H1 (cell line): ENCODE results near the gene FZD8. TPM values are rescaled to one million over a fixed set of nuclear protein-coding genes. Genes with fewer than 3 reads are reported as not detected.

ENCODE experiments used
- CTCF ChIA-PET: fragments of 300-600 bp; sonication (Branson Sonifier 250); formaldehyde crosslinking; loops from one replicate; lab custom pipeline; 2021; ENCODE audit not compliant: partially characterized antibody; lab: Charles Lee
- POLR2A ChIA-PET: fragments of 300-600 bp; sonication (Branson Sonifier 250); formaldehyde crosslinking; loops from one replicate; lab custom pipeline; 2021; ENCODE audit warnings: inconsistent platforms; ENCODE audit not compliant: partially characterized antibody; lab: Charles Lee
- DNase-seq, 2 experiments: peaks; one replicate each; pipeline versions ENCODE4 v3.0.0 to v3.0.0-alpha.2; 2010 to 2022; ENCODE audit warnings: low spot score in 2 of 2, low read depth in 1 of 2, mixed read lengths in 1 of 2
- FAIRE-seq: peaks from 2 replicates; lab custom pipeline; 2011; peaks lifted over from hg19 to GRCh38; lab: Jason Lieb, UNC
- H2AFZ ChIP-seq: 2 replicates; pipeline ENCODE4 v1.8.1; 2012; ENCODE audit warnings: low read length, inconsistent platforms
- H2AK5ac ChIP-seq: 2 replicates; pipeline ENCODE4 v1.6.1; 2013; ENCODE audit warnings: low read depth, low read length
- H2BK120ac ChIP-seq: replicated peaks from 2 replicates; pipeline ENCODE3; 2013; ENCODE audit warnings: low read depth, low read length, inconsistent platforms
- H2BK12ac ChIP-seq: 2 replicates; pipeline ENCODE4 v1.6.1; 2013; ENCODE audit warnings: low read depth, low read length
- H2BK15ac ChIP-seq: 2 replicates; pipeline ENCODE4 v1.6.1; 2013; ENCODE audit warnings: low read length
- H2BK20ac ChIP-seq: 2 replicates; pipeline ENCODE4 v1.6.1; 2013; ENCODE audit warnings: low read length
- H2BK5ac ChIP-seq: 2 replicates; pipeline ENCODE4 v1.6.1; 2013; ENCODE audit warnings: low read depth, low read length
- H3K14ac ChIP-seq: 2 replicates; pipeline ENCODE4 v1.6.1; 2013; ENCODE audit warnings: inconsistent platforms; ENCODE audit not compliant: insufficient read length
- H3K18ac ChIP-seq: 2 replicates; pipeline ENCODE4 v1.6.1; 2013; ENCODE audit warnings: low read length; ENCODE audit errors: extremely low read depth
- H3K23ac ChIP-seq: 2 replicates; pipeline ENCODE4 v1.6.1; 2013; ENCODE audit warnings: inconsistent platforms; ENCODE audit not compliant: insufficient read length
- H3K23me2 ChIP-seq: 2 replicates; pipeline ENCODE4 v1.6.1; 2013; ENCODE audit warnings: low read depth, low read length
- H3K27ac ChIP-seq: 2 replicates; pipeline ENCODE4 v1.6.1; 2011; ENCODE audit warnings: low read depth, low read length, inconsistent platforms
- H3K27me3 ChIP-seq, 4 experiments: replicated peaks in 1 of 4; 1 replicate in 1 of 4; 2 replicates in 3 of 4; pipeline versions ENCODE4 v1.6.1 to v1.8.1; 2011 to 2013; ENCODE audit warnings: low read length in 3 of 4, mild to moderate bottlenecking in 3 of 4, inconsistent platforms in 2 of 4, mixed read lengths in 2 of 4, moderate library complexity in 1 of 4; ENCODE audit not compliant: control insufficient read depth in 3 of 4, insufficient read depth in 3 of 4; ENCODE audit errors: extremely low read depth in 1 of 4
- H3K36me3 ChIP-seq, 4 experiments: 2 replicates each; pipeline versions ENCODE4 v1.6.1 to v1.8.1; 2011 to 2013; ENCODE audit warnings: mild to moderate bottlenecking in 4 of 4, low read length in 3 of 4, moderate library complexity in 2 of 4, control low read depth in 1 of 4, inconsistent platforms in 1 of 4; ENCODE audit not compliant: insufficient read depth in 4 of 4, control insufficient read depth in 2 of 4
- H3K4ac ChIP-seq: replicated peaks from 2 replicates; pipeline ENCODE3; 2013; ENCODE audit warnings: low read length, low read depth, mixed read lengths, inconsistent platforms; ENCODE audit not compliant: insufficient read length
- H3K4me1 ChIP-seq, 4 experiments: replicated peaks in 1 of 4; 1 replicate in 1 of 4; 2 replicates in 3 of 4; pipeline versions ENCODE4 v1.6.1 to v1.8.1; 2011 to 2013; ENCODE audit warnings: low read length in 3 of 4, inconsistent platforms in 2 of 4, mixed read lengths in 1 of 4; ENCODE audit not compliant: insufficient read depth in 4 of 4, control insufficient read depth in 3 of 4
- H3K4me2 ChIP-seq, 2 experiments: 2 replicates each; pipeline versions ENCODE4 v1.6.1 to v1.8.1; 2011 to 2013; ENCODE audit warnings: low read depth in 2 of 2, low read length in 2 of 2, control low read depth in 1 of 2, inconsistent platforms in 1 of 2, mild to moderate bottlenecking in 1 of 2; ENCODE audit not compliant: insufficient read depth in 1 of 2
- H3K4me3 ChIP-seq, 4 experiments: fragments of 200-600, 300-600 bp in 1 of 4; sonication (generic), shearing (Covaris generic), sonication (Bioruptor Twin) in 1 of 4; 2 replicates each; pipeline versions ENCODE4 v1.5.1 to v1.8.1; 2011 to 2016; ENCODE audit warnings: low read length in 4 of 4, low read depth in 3 of 4, control low read depth in 2 of 4, inconsistent platforms in 2 of 4, mild to moderate bottlenecking in 2 of 4, mixed read lengths in 1 of 4, moderate library complexity in 1 of 4; ENCODE audit not compliant: insufficient read depth in 2 of 4; ENCODE audit errors: extremely low read depth in 1 of 4
- H3K56ac ChIP-seq: replicated peaks from 2 replicates; pipeline ENCODE3; 2013; ENCODE audit warnings: low read depth, mild to moderate bottlenecking, mixed read lengths, low read length, inconsistent platforms; ENCODE audit not compliant: insufficient read length
- H3K79me1 ChIP-seq: 2 replicates; pipeline ENCODE4 v1.6.1; 2013; ENCODE audit warnings: low read depth, low read length, control low read depth
- H3K79me2 ChIP-seq, 2 experiments: 2 replicates each; pipeline versions ENCODE4 v1.6.1 to v1.8.1; 2012 to 2013; ENCODE audit warnings: low read length in 2 of 2, mild to moderate bottlenecking in 2 of 2, inconsistent platforms in 1 of 2; ENCODE audit not compliant: insufficient read depth in 2 of 2, control insufficient read depth in 1 of 2
- H3K9ac ChIP-seq, 4 experiments: replicated peaks in 1 of 4; 1 replicate in 1 of 4; 2 replicates in 3 of 4; pipeline versions ENCODE4 v1.6.1 to v1.8.1; 2011 to 2013; ENCODE audit warnings: low read depth in 3 of 4, low read length in 3 of 4, control low read depth in 2 of 4, mild to moderate bottlenecking in 2 of 4, moderate library complexity in 2 of 4, inconsistent platforms in 1 of 4; ENCODE audit errors: extremely low read depth in 1 of 4
- H3K9me3 ChIP-seq, 2 experiments: 2 replicates each; pipeline versions ENCODE4 v1.6.1 to v1.8.1; 2012 to 2013; ENCODE audit warnings: mild to moderate bottlenecking in 2 of 2, moderate library complexity in 2 of 2, control low read depth in 1 of 2, inconsistent platforms in 1 of 2, low read depth in 1 of 2, low read length in 1 of 2, mixed read lengths in 1 of 2; ENCODE audit not compliant: insufficient read depth in 2 of 2
- H4K20me1 ChIP-seq, 2 experiments: replicated peaks in 1 of 2; 2 replicates each; pipeline versions ENCODE3 to v1.8.1; 2011 to 2013; ENCODE audit warnings: inconsistent platforms in 2 of 2, low read length in 2 of 2, mild to moderate bottlenecking in 1 of 2; ENCODE audit not compliant: insufficient read depth in 2 of 2, control insufficient read depth in 1 of 2
- H4K5ac ChIP-seq: 2 replicates; pipeline ENCODE4 v1.6.1; 2013; ENCODE audit warnings: low read length, low read depth, mixed read lengths, inconsistent platforms; ENCODE audit not compliant: insufficient read length
- H4K8ac ChIP-seq: 2 replicates; pipeline ENCODE4 v1.8.0; 2013; ENCODE audit warnings: mild to moderate bottlenecking, moderate library complexity, low read length, inconsistent platforms; ENCODE audit not compliant: insufficient read depth; ENCODE audit errors: extremely low read depth
- H4K91ac ChIP-seq: replicated peaks from 2 replicates; pipeline ENCODE3; 2013; ENCODE audit warnings: low read length, mixed read lengths, inconsistent platforms; ENCODE audit not compliant: insufficient read length
- CEBPB ChIP-seq: IDR thresholded peaks from 2 replicates; pipeline ENCODE4 v1.6.1; 2012; ENCODE audit warnings: low read depth, low read length
- EP300 ChIP-seq, 2 experiments: IDR thresholded peaks; 1 replicate in 1 of 2; 2 replicates in 1 of 2; pipeline ENCODE4 v1.6.1; 2011 to 2012; ENCODE audit warnings: low read depth in 2 of 2, low read length in 2 of 2, mild to moderate bottlenecking in 2 of 2, borderline replicate concordance in 1 of 2, inconsistent platforms in 1 of 2, moderate library complexity in 1 of 2
- SP1 ChIP-seq: IDR thresholded peaks from 2 replicates; pipeline ENCODE4 v1.6.1; 2011; ENCODE audit warnings: low read depth, low read length
- WGBS, 2 experiments: shearing (Covaris generic) in 1 of 2; methylation state at CpG; one replicate each; pipeline versions ENCODE4 v1.1.6 to v1.1.7; 2013 to 2015; ENCODE audit warnings: low lambda C conversion rate in 2 of 2, mixed read lengths in 2 of 2, inconsistent platforms in 1 of 2, low coverage in 1 of 2, missing lambda C conversion rate in 1 of 2; ENCODE audit not compliant: insufficient replicate concordance in 2 of 2, insufficient coverage in 1 of 2, insufficient read length in 1 of 2; ENCODE audit errors: extremely low coverage in 1 of 2, missing lambda C conversion rate in 1 of 2; 5-methylcytosine and 5-hydroxymethylcytosine counted together
- polyA plus RNA-seq, 7 experiments: library from polyadenylated mRNA; depleted of rRNA in 3 of 7; stranded (reverse) in 5 of 7; unstranded in 2 of 7; fragments of >200 nt in 5 of 7; fragments of 200-250 nt in 2 of 7; gene quantifications; 1 replicate in 5 of 7; 2 replicates in 1 of 7; 4 replicates in 1 of 7; pipeline versions ENCODE4 v1.2.1 to v1.2.3, GENCODE V29; 2011 to 2013; ENCODE audit warnings: missing spikeins in 2 of 7, mixed read lengths in 2 of 7
- total RNA-seq: library from RNA; stranded (reverse); fragmentation: NEBNext Ultra II Directional; extraction: Animal tissue kit (Norgen Biotek cat#: 25700); gene quantifications from 2 replicates; pipeline ENCODE4 v1.2.1, GENCODE V29; 2021

Gene FZD8
- total and polyA plus RNA-seq, 2 of the 8 experiments (the other 6 are each of a cell fraction or from before 2014, with no cell fraction given) = 4.8 to 7.1 TPM

DNA sequence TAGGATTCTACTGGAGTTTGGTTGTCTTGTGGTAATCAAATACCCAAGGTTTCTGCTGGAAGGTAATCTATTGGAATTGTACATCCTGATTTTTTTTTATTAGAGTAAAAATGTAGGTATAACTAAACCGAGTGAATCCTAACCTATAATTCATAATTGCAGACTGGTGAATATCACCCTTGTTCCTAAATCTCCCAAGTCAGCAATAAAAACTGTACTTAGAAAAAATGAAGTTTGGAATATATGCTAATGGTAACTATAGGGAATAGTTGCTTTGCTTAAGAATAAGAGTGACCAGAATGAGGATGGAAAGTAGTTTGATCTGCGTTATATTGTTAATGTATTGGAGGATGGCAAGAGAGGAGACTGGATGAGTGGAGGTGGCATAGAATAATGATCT, 10.7 kb upstream of the FZD8 start:
- Histone ChIP-seq H3K9ac (no peak overlapping the region), H4K5ac (no peak overlapping the region), H2BK20ac (no peak overlapping the region), H3K27me3 (no peaks in the 10 kb centered on the region), H2BK12ac (no peak overlapping the region), H4K91ac (no peak overlapping the region), H3K4ac (no peak overlapping the region), H3K14ac (no peak overlapping the region), H3K23ac (no peak overlapping the region), H3K36me3 (no peaks in the 10 kb centered on the region), H3K9me3 (no peaks in the 10 kb centered on the region), H3K4me2 (no peak overlapping the region), H3K4me3 (no peak overlapping the region), H3K79me2 (no peaks in the 10 kb centered on the region), H4K8ac (no peak overlapping the region), H3K27ac (no peak overlapping the region), H4K20me1 (no peaks in the 10 kb centered on the region), H2AK5ac (no peak overlapping the region), H3K18ac (no peak overlapping the region), H3K4me1 (peaks cover 0 to 2% (median under 1%) of the 10 kb centered on the region in 4 experiments; a peak in 2 of 7 replicates), H2BK15ac (no peak overlapping the region), H2BK120ac (no peak overlapping the region), H3K23me2 (no peaks in the 10 kb centered on the region), H2AFZ (no peak overlapping the region), H3K79me1 (no peaks in the 10 kb centered on the region), H2BK5ac (no peak overlapping the region), H3K56ac (no peak overlapping the region)
- TF ChIP-seq EP300 (IDR thresholded peaks at IDR 0.05; ENCODE audit: borderline replicate concordance in 1 of 2, low read depth in 2 of 2, low read length in 2 of 2) (no peak), CEBPB (no peak), SP1 (no peak)
- 79% methylated on average over 2 of the region's 2 CpGs; no CpG with 5 or more reads in 1 of the 2 experiments for WGBS, 2 experiments
- POLR2A ChIA-PET = no interaction called here
- DNase-seq (no peak), FAIRE-seq (no peak)
- CTCF ChIA-PET = interaction anchor here (0.6 kb wide), 1 partner anchor 569 kb away, joined by 5 read pairs; no protein-coding TSS in a partner anchor
